Suprapubic skin (tissue), 4 donors: ENCODE data around the gene STEAP1B.

Experiments
- EP300 ChIP-seq: sonication (generic); formaldehyde crosslinking; IDR thresholded peaks from one replicate; pipeline ENCODE4 v1.6.1; 2017; ENCODE audit warnings: antibody characterized with exemption
- POLR2A ChIP-seq, 2 donors: fragments of 450-650 bp; IDR thresholded peaks; one replicate each; pipeline ENCODE4 v1.6.1; 2017; ENCODE audit warnings: antibody characterized with exemption in 2 of 2, mild to moderate bottlenecking in 2 of 2, moderate library complexity in 2 of 2
- POLR2AphosphoS5 ChIP-seq, 3 donors: sonication (generic); formaldehyde crosslinking; IDR thresholded peaks; one replicate each; pipeline ENCODE4 v1.6.1; 2017; ENCODE audit warnings: antibody characterized with exemption in 3 of 3
- TF ChIP-seq, protein P1 (sequence below), 2 donors: fragments of 200-600 bp in 1 of 2; fragments of 450-650 bp in 1 of 2; sonication (generic) in 1 of 2; IDR thresholded peaks; one replicate each; pipeline ENCODE4 v1.5.1; 2016 to 2019; ENCODE audit warnings: antibody characterized with exemption in 2 of 2, mild to moderate bottlenecking in 1 of 2, moderate library complexity in 1 of 2

DNA sequence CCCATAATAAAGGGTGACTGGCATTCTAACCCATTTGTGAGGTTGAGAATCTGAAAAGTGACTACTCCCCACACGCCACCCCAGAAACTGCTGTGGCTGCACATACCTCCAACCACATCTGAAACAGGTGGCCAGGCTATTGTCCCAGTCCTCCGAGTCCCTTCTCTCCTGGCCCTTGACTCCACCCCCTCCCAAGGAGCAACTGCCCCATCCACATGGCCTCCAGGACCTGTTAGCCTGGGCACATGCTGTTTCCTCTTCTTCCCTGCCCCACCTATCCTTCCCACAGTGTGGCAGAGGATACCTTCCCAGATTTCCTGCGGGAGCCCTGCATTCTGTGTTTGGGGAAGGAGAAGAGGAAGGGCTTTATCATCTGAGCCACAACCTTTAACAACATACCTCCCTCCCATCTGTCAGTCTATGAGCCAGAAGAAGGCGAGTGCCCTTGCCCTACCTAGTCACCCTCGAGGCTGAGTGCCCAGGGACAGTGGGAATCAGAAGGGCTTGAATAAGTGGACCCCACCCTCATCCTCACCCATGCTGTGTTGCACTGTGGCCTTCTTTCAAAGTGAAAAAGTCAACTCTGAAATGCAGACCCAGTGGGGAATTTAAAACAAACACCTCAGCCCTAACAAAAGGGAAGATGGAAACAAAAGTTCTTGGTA, 11.9 kb downstream of the STEAP1B start:
- TF ChIP-seq, protein P1, sequence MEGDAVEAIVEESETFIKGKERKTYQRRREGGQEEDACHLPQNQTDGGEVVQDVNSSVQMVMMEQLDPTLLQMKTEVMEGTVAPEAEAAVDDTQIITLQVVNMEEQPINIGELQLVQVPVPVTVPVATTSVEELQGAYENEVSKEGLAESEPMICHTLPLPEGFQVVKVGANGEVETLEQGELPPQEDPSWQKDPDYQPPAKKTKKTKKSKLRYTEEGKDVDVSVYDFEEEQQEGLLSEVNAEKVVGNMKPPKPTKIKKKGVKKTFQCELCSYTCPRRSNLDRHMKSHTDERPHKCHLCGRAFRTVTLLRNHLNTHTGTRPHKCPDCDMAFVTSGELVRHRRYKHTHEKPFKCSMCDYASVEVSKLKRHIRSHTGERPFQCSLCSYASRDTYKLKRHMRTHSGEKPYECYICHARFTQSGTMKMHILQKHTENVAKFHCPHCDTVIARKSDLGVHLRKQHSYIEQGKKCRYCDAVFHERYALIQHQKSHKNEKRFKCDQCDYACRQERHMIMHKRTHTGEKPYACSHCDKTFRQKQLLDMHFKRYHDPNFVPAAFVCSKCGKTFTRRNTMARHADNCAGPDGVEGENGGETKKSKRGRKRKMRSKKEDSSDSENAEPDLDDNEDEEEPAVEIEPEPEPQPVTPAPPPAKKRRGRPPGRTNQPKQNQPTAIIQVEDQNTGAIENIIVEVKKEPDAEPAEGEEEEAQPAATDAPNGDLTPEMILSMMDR (IDR thresholded peaks at IDR 0.05), result no peak
- TF ChIP-seq EP300 (no peak), POLR2AphosphoS5 (IDR thresholded peaks at IDR 0.05) (no peak), POLR2A (IDR thresholded peaks at IDR 0.05) (no peak)
